HepG2 (cell line): ENCODE measurements around the gene LDAH. TPM values are rescaled to one million over a fixed set of nuclear protein-coding genes. Genes with fewer than 3 reads are reported as not detected.

ENCODE experiments used
- ATAC-seq: fragments of 200-7000 bp; cut with Tn5 transposase; 3 replicates; pipeline ENCODE4 v1.9.1; 2020; ENCODE audit warnings: mild to moderate bottlenecking, moderate library complexity
- BruUV-seq: library from RNA; stranded (reverse); fragments of 400-500 nt; replicated peaks from 2 replicates; lab custom pipeline; 2021; lab: Mats Ljungman, UMichigan
- CTCF ChIA-PET: fragments of 300-600 bp; formaldehyde crosslinking; extraction: SDS; loops from one replicate; lab custom pipeline; 2021; ENCODE audit warnings: low total read pairs, inconsistent platforms, low intra/inter-chr PET ratio; lab: Yijun Ruan, JAX
- POLR2A ChIA-PET: fragments of 350-600 bp; sonication (Branson Sonifier 250); formaldehyde crosslinking; loops from one replicate; lab custom pipeline; 2020; ENCODE audit warnings: antibody characterized with exemption, inconsistent platforms; lab: Yijun Ruan, JAX
- DNase-seq: peaks from one replicate; pipeline ENCODE4 v3.0.0-alpha.2; 2015; ENCODE audit warnings: low spot score
- FAIRE-seq: peaks from 3 replicates; lab custom pipeline; 2011; peaks lifted over from hg19 to GRCh38; lab: Jason Lieb, UNC
- H2AFZ ChIP-seq: one replicate; pipeline ENCODE4 v1.6.1; 2011; ENCODE audit warnings: low read length, inconsistent platforms
- H3K27ac ChIP-seq: fragments of 300-600 bp; 3 replicates; pipeline ENCODE4 v1.8.0; 2011; ENCODE audit warnings: mixed run types, mild to moderate bottlenecking, mixed read lengths, low read length, inconsistent platforms; ENCODE audit not compliant: insufficient read depth; ENCODE audit errors: extremely low read length
- H3K27me3 ChIP-seq, 2 experiments: fragments of 200-600 bp in 1 of 2; 2 replicates in 1 of 2; 3 replicates in 1 of 2; pipeline versions ENCODE4 v1.6.0 to v1.8.0; 2011; ENCODE audit warnings: low read length in 2 of 2, mild to moderate bottlenecking in 2 of 2, moderate library complexity in 2 of 2, inconsistent platforms in 1 of 2; ENCODE audit not compliant: insufficient read depth in 2 of 2, control insufficient read depth in 1 of 2
- H3K36me3 ChIP-seq, 2 experiments: fragments of 200-600 bp in 1 of 2; replicated peaks in 1 of 2; 2 replicates in 1 of 2; 3 replicates in 1 of 2; pipeline versions ENCODE4 v1.5.1 to v1.8.0; 2011; ENCODE audit warnings: low read length in 2 of 2, inconsistent platforms in 1 of 2; ENCODE audit not compliant: insufficient read depth in 2 of 2, control insufficient read depth in 1 of 2
- H3K4me1 ChIP-seq: 2 replicates; pipeline ENCODE4 v1.5.1; 2012; ENCODE audit warnings: low read length, inconsistent platforms; ENCODE audit not compliant: insufficient read depth
- H3K4me2 ChIP-seq: 2 replicates; pipeline ENCODE4 v1.6.0; 2011; ENCODE audit warnings: low read depth, low read length, inconsistent platforms
- H3K4me3 ChIP-seq, 3 experiments: fragments of 200-600 bp in 1 of 3; sonication (generic), shearing (Covaris generic) in 1 of 3; replicated peaks in 1 of 3; 2 replicates each; pipeline ENCODE4 v1.5.1; 2011 to 2016; ENCODE audit warnings: low read length in 3 of 3, inconsistent platforms in 2 of 3, low read depth in 2 of 3, mild to moderate bottlenecking in 2 of 3, control low read depth in 1 of 3, mixed read lengths in 1 of 3; ENCODE audit not compliant: insufficient read depth in 1 of 3
- H3K79me2 ChIP-seq: one replicate; pipeline ENCODE4 v1.6.1; 2011; ENCODE audit warnings: low read length, inconsistent platforms; ENCODE audit not compliant: insufficient read depth
- H3K9ac ChIP-seq: 2 replicates; pipeline ENCODE4 v1.6.0; 2011; ENCODE audit warnings: mild to moderate bottlenecking, low read depth, low read length, inconsistent platforms; ENCODE audit not compliant: insufficient read depth
- H3K9me3 ChIP-seq: 2 replicates; pipeline ENCODE4 v1.5.1; 2012; ENCODE audit warnings: mild to moderate bottlenecking, low read length
- H4K20me1 ChIP-seq: 2 replicates; pipeline ENCODE4 v1.6.0; 2011; ENCODE audit warnings: inconsistent platforms, mild to moderate bottlenecking, low read length, moderate library complexity; ENCODE audit not compliant: insufficient read depth
- CC2D1A ChIP-seq: sonication (generic); formaldehyde crosslinking; IDR thresholded peaks from 2 replicates; pipeline ENCODE4 v1.8.1; 2023; ENCODE audit warnings: mild to moderate bottlenecking, missing genetic modification reagents
- DNMT3B ChIP-seq: conservative IDR thresholded peaks from 2 replicates; pipeline ENCODE4 v1.6.1; 2016; ENCODE audit warnings: missing biosample characterization, control low read depth
- KAT2B ChIP-seq: fragments of 150-350 bp; IDR thresholded peaks from 2 replicates; pipeline ENCODE4 v1.6.1; 2014; ENCODE audit warnings: low read depth, low read length, borderline replicate concordance
- KLF13 ChIP-seq: sonication (generic); formaldehyde crosslinking; IDR thresholded peaks from 2 replicates; pipeline ENCODE4 v1.4.0; 2020; ENCODE audit warnings: mild to moderate bottlenecking, missing genetic modification reagents
- TRIM24 ChIP-seq: sonication (generic); formaldehyde crosslinking; IDR thresholded peaks from 2 replicates; pipeline ENCODE4 v1.8.0; 2022; ENCODE audit warnings: mild to moderate bottlenecking, missing genetic modification reagents
- XBP1 ChIP-seq: sonication (generic); formaldehyde crosslinking; IDR thresholded peaks from 2 replicates; pipeline ENCODE4 v1.5.0; 2020; ENCODE audit warnings: missing genetic modification reagents
- ZBTB1 ChIP-seq: sonication (generic); formaldehyde crosslinking; IDR thresholded peaks from 2 replicates; pipeline ENCODE4 v1.4.0; 2020; ENCODE audit warnings: missing genetic modification reagents, borderline replicate concordance
- ZNF589 ChIP-seq: sonication (generic); formaldehyde crosslinking; conservative IDR thresholded peaks from 2 replicates; pipeline ENCODE4 v1.8.0; 2022; ENCODE audit warnings: mild to moderate bottlenecking, moderate library complexity, missing genetic modification reagents
- ZNF639 ChIP-seq: conservative IDR thresholded peaks from 2 replicates; pipeline ENCODE4 v1.6.1; 2018; ENCODE audit warnings: missing genetic modification reagents
- ZNF644 ChIP-seq: IDR thresholded peaks from 2 replicates; pipeline ENCODE4 v1.6.1; 2016; ENCODE audit warnings: low read depth
- ZNF691 ChIP-seq: sonication (generic); formaldehyde crosslinking; IDR thresholded peaks from 2 replicates; pipeline ENCODE4 v1.4.0; 2020; ENCODE audit warnings: missing genetic modification reagents, low read depth, mild to moderate bottlenecking, borderline replicate concordance
- WGBS: methylation state at CpG from one replicate; pipeline ENCODE4 v1.1.6; 2017; ENCODE audit warnings: low lambda C conversion rate; 5-methylcytosine and 5-hydroxymethylcytosine counted together
- in situ Hi-C: cut with HindIII; loops from 2 replicates; pipeline ENCODE4 v1.10.0; 2017; ENCODE audit warnings: low pct_unique_long_range_greater_than_20kb; ENCODE audit not compliant: extremely low pct_ligation_motif_present
- intact Hi-C: fragments of 100-400 bp; cut with micrococcal nuclease; formaldehyde crosslinking; loops from one replicate; pipeline ENCODE4 v1.10.0; 2022; ENCODE audit not compliant: unreplicated experiment
- polyA plus RNA-seq, 8 experiments: library from polyadenylated mRNA; depleted of rRNA in 3 of 8; stranded (reverse) in 7 of 8; unstranded in 1 of 8; fragments of >200 nt; fragmentation: Illumina TruSeq in 4 of 8; extraction: Trizol in 4 of 8; gene quantifications; 2 replicates each; pipeline versions ENCODE4 v1.2.1 to v1.2.3, GENCODE V29; 2011 to 2016; ENCODE audit warnings: low read depth in 4 of 8, missing spikeins in 1 of 8, mixed read lengths in 1 of 8; ENCODE audit not compliant: insufficient read depth in 1 of 8
- total RNA-seq, 5 experiments: library from RNA; depleted of rRNA; stranded (reverse); fragments of >200 nt; fragmentation: Illumina TruSeq; extraction: Trizol; gene quantifications; 2 replicates each; pipeline ENCODE4 v1.2.3, GENCODE V29; 2016; ENCODE audit warnings: low read depth in 1 of 5

LDAH gene
- total and polyA plus RNA-seq, 2 of the 13 experiments (the other 11 are each of a cell fraction or from before 2014, with no cell fraction given), result 28.8 to 46.2 TPM

- no peak overlapping the region for H3K4me3 ChIP-seq
- no peaks in the 10 kb centered on the region for H3K9me3 ChIP-seq
- POLR2A ChIA-PET, result interaction anchor here (6.3 kb wide), 1 partner anchor 14 kb away, joined by 216 read pairs; the partner anchor contains the start of gene GDF7
- in situ Hi-C loops, result no loop called here
- TF ChIP-seq KLF13, result no peak
- TF ChIP-seq ZNF639 (CRISPR knock-in tag), result no peak
- no peak for TF ChIP-seq DNMT3B
- no peak for TF ChIP-seq ZNF589 (CRISPR knock-in tag)
- no peak for TF ChIP-seq KAT2B
- TF ChIP-seq ZBTB1, result no peak
- TF ChIP-seq ZNF644, result no peak
- TF ChIP-seq CC2D1A, result no peak
- TF ChIP-seq ZNF691, result no peak
- no peak for TF ChIP-seq TRIM24 (CRISPR knock-in tag)
- no peak for TF ChIP-seq XBP1
- peaks cover 44% of the 10 kb centered on the region for H3K4me1 ChIP-seq
- ATAC-seq, result no peak
- no peak overlapping the region for H3K9ac ChIP-seq
- H3K27ac ChIP-seq, result no peak overlapping the region
- no peaks in the 10 kb centered on the region for H4K20me1 ChIP-seq
- intact Hi-C loops, result loop anchor here (5.0 kb wide), 1 partner anchor 79 kb away; no protein-coding TSS in a partner anchor
- WGBS, result 96% methylated on average over 1 of the region's 1 CpG
- CTCF ChIA-PET, result interaction anchor here (3.0 kb wide), 1 partner anchor 17 kb away, joined by 61 read pairs; no protein-coding TSS in a partner anchor
- no peak overlapping the region for H2AFZ ChIP-seq
- H3K27me3 ChIP-seq, result no peaks in the 10 kb centered on the region
- H3K4me2 ChIP-seq, result no peak overlapping the region
- peaks cover 9 to 20% of the 10 kb centered on the region in 2 experiments; a peak in 4 of 5 replicates for H3K36me3 ChIP-seq
- DNase-seq, result no peak
- no peak for FAIRE-seq
- no TSS peak for BruUV-seq
- no peaks in the 10 kb centered on the region for H3K79me2 ChIP-seq
Observed at GRCh38 chr2:20678086-20678395, 144.9 kb downstream of the LDAH start.
